SK-N-MC (cell line): Measurements from ENCODE around the gene AUNIP.

Source experiments
- EZH2 ChIP-seq: fragments of 200-600 bp; sonication (generic); IDR thresholded peaks from one replicate; pipeline ENCODE4 v1.6.1; 2017; ENCODE audit warnings: antibody characterized with exemption
- POLR2AphosphoS5 ChIP-seq: IDR thresholded peaks from 2 replicates; pipeline ENCODE4 v1.6.1; 2012; ENCODE audit warnings: mild to moderate bottlenecking, low read depth, low read length, borderline replicate concordance

DNA sequence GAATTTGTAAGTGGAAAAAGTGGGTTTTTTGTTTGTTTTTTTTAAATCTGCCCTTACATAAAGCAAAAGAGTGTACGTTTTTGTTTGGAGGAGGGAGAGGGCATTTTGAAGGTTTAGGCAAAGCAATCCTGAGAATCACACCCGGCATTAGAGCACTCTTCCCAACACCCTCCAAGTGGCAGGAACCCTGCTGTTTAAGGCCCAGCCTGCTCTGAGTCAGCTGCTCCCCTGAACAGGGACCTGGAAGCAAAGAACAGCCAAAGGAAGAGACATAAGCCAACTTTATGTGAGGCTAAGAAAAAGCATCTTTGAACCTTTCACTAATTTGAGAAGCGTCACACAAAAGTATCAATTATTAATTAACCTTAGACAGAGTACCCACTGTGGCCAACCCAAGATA is 22.6 kb downstream of the AUNIP start:
- no peak for TF ChIP-seq EZH2
- TF ChIP-seq POLR2AphosphoS5, result no peak
